IPS DF 6.9 (cell line): Measurements from ENCODE around the gene HNF1A.

Source experiments
- DNase-seq: peaks from one replicate; pipeline ENCODE4 v3.0.0-alpha.2; 2013; ENCODE audit warnings: low read depth, low spot score
- H3K27ac ChIP-seq: one replicate; pipeline ENCODE4 v1.5.1; 2013; ENCODE audit warnings: low read length, control low read depth
- H3K27me3 ChIP-seq: 2 replicates; pipeline ENCODE4 v1.6.1; 2013; ENCODE audit warnings: mild to moderate bottlenecking, low read length; ENCODE audit not compliant: control insufficient read depth, insufficient read depth
- H3K36me3 ChIP-seq: 2 replicates; pipeline ENCODE4 v1.6.1; 2013; ENCODE audit warnings: low read length; ENCODE audit not compliant: control insufficient read depth, insufficient read depth
- H3K4me1 ChIP-seq: 2 replicates; pipeline ENCODE4 v1.6.1; 2013; ENCODE audit warnings: low read length; ENCODE audit not compliant: control insufficient read depth, insufficient read depth
- H3K4me3 ChIP-seq: 2 replicates; pipeline ENCODE4 v1.5.1; 2013; ENCODE audit warnings: mild to moderate bottlenecking, low read length
- H3K9me3 ChIP-seq: 2 replicates; pipeline ENCODE4 v1.6.1; 2013; ENCODE audit warnings: low read length, inconsistent platforms; ENCODE audit not compliant: control insufficient read depth, insufficient read depth
- WGBS: extraction: QIAGEN DNeasy Blood & Tissue Kit; methylation state at CpG from one replicate; pipeline ENCODE4 v1.1.7; 2013; ENCODE audit warnings: mixed read lengths, missing lambda C conversion rate; ENCODE audit not compliant: insufficient read length, insufficient coverage; 5-methylcytosine and 5-hydroxymethylcytosine counted together

The HNF1A gene

GRCh38 chr12:121048442-121048841 lies 70.1 kb downstream of the HNF1A start:
- Histone ChIP-seq H3K27me3 (no peaks in the 10 kb centered on the region), H3K4me1 (no peaks in the 10 kb centered on the region), H3K36me3 (no peaks in the 10 kb centered on the region), H3K4me3 (no peak overlapping the region), H3K27ac (no peak overlapping the region), H3K9me3 (no peaks in the 10 kb centered on the region)
- no peak for DNase-seq
- WGBS, result no CpG with 5 or more reads among the region's 7 CpGs

- no peaks in the 10 kb centered on the region for H3K4me1 ChIP-seq
- WGBS, result no CpG with 5 or more reads among the region's 2 CpGs
- H3K4me3 ChIP-seq, result no peak overlapping the region
- H3K27ac ChIP-seq, result no peak overlapping the region
- DNase-seq, result no peak
- H3K36me3 ChIP-seq, result no peaks in the 10 kb centered on the region
- H3K9me3 ChIP-seq, result no peaks in the 10 kb centered on the region
- H3K27me3 ChIP-seq, result no peaks in the 10 kb centered on the region
Measured at GRCh38 chr12:121050725-121051124, 72.4 kb downstream of the HNF1A start.
